Left ventricle myocardium superior (tissue), 1 donor: ENCODE data around the gene MAP2K7. TPM values are rescaled to one million over a fixed set of nuclear protein-coding genes. Genes with fewer than 3 reads are reported as not detected.
"Not testable (repeated sequence)": the region's sequence is repeated elsewhere in the genome, so short reads cannot be mapped to it uniquely, and the experiment has no call there.

Experiments
- ATAC-seq: fragments of 200-7000 bp; cut with Tn5 transposase; one replicate; pipeline ENCODE4 v1.9.1; 2020; ENCODE audit warnings: mild to moderate bottlenecking, moderate library complexity
- DNase-seq: peaks from one replicate; pipeline ENCODE4 v3.0.0-alpha.2; 2020
- intact Hi-C: fragments of 100-400 bp; cut with micrococcal nuclease; formaldehyde crosslinking; loops from one replicate; pipeline ENCODE4 v1.11.0; 2022
- total RNA-seq: library from RNA; stranded (reverse); fragmentation: NEBNext Ultra II Directional; extraction: Animal tissue kit (Norgen Biotek cat#: 25700); gene quantifications from one replicate; pipeline ENCODE4 v1.2.1, GENCODE V29; 2021
- donor health status: DM: no; HTN: yes; CAD: no; lungs with severe emphysema.

MAP2K7 gene
- total RNA-seq, 1 donor from 2014 or later: 30.4 TPM

- DNase-seq (no peak), ATAC-seq (no peak)
- intact Hi-C loops: no loop called here
These were observed 24.4 kb upstream of the MAP2K7 start for GRCh38 chr19:7879111-7879807.

DNA sequence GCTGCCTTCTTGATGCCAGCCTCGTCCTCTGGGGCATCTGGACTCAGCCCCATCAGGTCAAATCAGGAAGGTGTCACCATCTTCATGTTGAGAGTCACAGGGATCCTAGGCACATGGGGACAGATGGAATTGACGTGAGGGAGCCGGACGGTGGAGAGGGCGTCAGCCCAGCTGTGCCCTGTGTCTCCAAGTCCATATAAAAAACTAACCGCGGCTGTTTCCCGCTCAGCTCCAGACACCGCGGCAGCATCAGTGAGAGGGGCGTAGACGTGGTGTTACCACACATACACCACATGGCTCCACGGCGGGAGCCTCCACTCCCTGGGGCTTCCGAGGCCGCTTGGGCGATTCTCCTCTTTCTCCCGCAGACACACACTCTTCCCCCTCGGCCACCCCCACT lies 23.8 kb upstream of the MAP2K7 start:
- DNase-seq (no peak), ATAC-seq (no peak)
- intact Hi-C loops: no loop called here

- DNase-seq (no peak), ATAC-seq (no peak)
- intact Hi-C loops: no loop called here
These were observed 21.8 kb upstream of the MAP2K7 start for GRCh38 chr19:7881910-7882309.

- no peak for DNase-seq
- intact Hi-C loops: no loop called here
- ATAC-seq: no peak
These were observed 20.6 kb upstream of the MAP2K7 start for GRCh38 chr19:7883105-7883504.

DNA sequence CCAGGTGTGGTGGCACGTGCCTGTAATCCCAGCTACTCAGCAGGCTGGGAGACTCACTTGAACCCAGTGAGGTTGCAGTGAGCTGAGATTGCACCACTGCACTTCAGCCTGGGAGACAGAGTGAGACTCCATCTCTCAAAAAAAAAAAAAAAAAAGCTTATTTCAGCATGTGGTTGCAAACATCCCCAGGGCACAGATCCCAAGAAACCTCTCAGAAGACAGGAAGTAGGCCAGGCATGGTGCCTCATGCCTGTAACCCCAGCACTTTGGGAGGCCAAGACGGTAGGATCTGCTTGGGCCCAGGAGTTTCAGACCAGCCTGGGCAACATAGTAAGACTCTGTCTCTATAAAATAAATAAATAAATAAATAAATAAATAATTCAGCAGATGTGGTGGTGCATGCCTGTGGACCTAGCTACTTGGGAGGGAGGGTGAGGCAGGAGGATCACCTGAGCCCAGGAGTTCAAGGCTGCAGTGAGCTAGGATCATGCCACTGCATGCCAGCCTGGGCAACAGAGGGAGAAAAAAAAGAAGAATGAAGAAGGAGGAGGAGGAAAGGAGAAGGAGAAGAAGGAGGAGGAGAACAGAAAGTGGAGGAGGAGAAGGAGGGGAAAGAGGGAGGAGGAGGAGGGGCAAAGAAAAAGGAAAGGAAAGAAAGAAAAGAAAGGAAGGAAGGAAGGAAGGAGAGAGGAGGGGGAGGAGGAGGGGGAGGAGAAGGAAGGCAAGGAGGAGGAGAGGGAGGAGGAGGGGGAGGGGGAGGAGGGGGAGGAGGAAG lies 19.7 kb upstream of the MAP2K7 start:
- ATAC-seq (no peak), DNase-seq (no peak)
- intact Hi-C loops: no loop called here

DNA sequence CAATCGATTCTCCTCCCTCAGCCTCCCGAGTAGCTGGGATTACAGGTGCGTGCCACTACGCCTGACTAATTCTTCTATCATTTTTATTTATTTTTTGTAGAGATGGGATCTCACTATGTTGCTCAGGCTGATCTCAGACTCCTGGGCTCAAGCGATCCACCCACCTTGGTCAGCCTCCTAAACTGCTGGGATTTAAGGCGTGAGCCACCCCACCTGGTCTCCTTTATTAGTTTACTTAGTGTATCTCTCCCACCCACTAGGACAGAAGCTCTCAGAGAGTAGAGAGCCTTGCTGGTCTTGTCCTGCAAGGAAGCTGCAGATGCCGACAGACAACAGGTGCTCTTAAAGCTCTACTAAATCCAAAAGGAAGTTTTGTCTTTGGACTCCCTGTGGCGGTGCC lies 17.9 kb upstream of the MAP2K7 start:
- intact Hi-C loops: no loop called here

DNA sequence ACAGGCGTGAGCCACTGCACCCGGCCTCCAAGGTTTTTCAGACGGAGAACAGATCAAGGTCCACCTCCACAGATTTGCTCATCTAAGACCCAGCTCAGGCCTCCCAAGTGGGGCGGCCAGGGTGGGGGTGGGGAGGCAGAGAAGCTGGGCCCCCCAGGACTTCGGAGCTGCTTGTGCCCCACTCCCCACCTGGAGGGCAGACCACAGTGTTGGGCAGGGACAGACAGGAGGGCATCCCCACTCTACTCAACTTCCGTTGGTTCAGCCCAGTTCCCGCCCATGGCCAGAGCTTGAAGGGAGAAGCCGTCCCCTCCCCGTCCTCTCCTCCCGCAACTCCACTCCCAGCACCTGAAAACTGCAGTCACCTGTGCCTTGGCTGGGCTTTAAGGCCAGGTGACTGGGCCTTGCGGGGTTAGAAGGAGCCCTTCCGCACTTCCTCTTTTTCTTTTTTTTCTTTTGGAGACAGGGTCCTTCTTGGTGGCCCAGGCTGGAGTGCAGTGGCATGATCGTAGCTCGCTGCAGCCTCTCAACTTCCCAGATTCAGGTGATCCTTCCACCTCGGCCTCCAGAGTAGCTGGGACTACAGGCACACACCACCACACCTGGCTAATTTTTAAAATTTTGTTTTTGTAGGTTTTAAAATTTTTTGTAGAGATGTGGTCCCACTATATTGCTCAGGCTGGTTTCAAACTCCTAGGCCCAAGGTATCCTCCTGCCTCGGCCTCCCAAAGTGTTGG lies 16.1 kb upstream of the MAP2K7 start:
- no peak for ATAC-seq
- DNase-seq: no peak
- intact Hi-C loops: no loop called here

More for the DNA sequence above, 17.9 kb upstream of the MAP2K7 start:
- no peak for ATAC-seq
- DNase-seq: no peak

GRCh38 chr19:7888145-7888825 lies 15.4 kb upstream of the MAP2K7 start, which contains the start of gene LRRC8E:
Gene LRRC8E (plus strand): TSS chr19:7888510. CDS start chr19:7895604, 7,094 bp downstream.
- intact Hi-C loops: no loop called here
- peak; percentile 94 for ATAC-seq
- peak; percentile 65 for DNase-seq

GRCh38 chr19:7888826-7889217 lies 14.9 kb upstream of the MAP2K7 start:
- DNase-seq (no peak), ATAC-seq (no peak)
- intact Hi-C loops: no loop called here

- intact Hi-C loops, ATAC-seq, DNase-seq: not testable (repeated sequence)
These were observed 10.1 kb upstream of the MAP2K7 start for GRCh38 chr19:7893362-7894101.

DNA sequence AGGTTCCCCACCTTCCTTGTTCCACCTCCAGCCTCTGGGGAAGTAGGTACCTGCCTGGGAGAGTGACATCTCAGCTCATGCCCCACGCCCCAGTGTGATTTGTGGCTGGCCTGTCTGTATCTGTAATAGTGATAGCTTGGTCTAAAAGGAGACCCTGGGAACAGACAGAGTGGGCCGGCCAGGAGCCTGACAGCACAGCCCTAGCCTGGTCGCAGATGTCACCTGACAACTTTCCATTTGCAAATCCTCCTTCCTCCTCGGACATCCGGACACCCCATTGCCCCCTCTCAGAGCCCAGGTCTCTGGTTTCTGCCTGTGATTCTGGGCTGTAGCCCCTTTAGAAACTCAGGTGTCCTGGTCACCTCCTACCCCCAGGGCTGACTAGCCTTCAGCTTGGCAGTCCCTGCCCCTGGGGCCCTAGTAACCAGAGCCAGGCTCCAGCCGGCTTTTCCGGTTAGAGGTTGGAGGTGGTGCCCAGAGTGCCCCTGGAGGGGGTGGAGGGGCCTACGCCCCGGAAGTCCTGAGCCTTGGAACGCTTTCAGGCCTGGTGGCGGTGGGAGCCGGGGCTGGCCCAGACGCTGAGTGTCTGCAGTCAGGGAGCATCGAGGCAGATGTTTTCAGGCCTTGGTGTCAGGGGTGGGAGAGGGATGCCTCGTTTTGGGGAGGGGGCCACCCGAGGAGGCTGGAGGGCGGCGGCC lies 8.9 kb upstream of the MAP2K7 start:
- ATAC-seq: no peak
- no peak for DNase-seq
- intact Hi-C loops: no loop called here

DNA sequence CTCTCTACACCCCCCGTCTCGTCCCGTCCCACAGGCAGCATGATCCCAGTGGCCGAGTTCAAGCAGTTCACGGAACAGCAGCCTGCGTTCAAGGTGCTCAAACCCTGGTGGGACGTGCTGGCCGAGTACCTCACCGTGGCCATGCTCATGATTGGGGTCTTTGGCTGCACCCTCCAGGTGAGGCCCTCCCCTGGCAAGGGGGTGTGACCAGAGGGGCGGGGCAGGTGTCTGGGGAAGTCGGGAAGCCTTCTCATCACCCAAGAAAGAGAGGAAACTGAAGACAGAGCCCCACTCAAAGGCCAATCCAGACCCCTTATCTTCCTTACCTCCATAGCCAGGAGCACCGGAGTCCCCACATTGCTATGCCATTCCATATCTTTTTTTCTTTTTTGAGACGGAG lies 8.1 kb upstream of the MAP2K7 start:
- intact Hi-C loops: no loop called here
- no peak for DNase-seq
- no peak for ATAC-seq

GRCh38 chr19:7897292-7897691 lies 6.4 kb upstream of the MAP2K7 start:
- DNase-seq: no peak
- intact Hi-C loops: no loop called here
- ATAC-seq: no peak

DNA sequence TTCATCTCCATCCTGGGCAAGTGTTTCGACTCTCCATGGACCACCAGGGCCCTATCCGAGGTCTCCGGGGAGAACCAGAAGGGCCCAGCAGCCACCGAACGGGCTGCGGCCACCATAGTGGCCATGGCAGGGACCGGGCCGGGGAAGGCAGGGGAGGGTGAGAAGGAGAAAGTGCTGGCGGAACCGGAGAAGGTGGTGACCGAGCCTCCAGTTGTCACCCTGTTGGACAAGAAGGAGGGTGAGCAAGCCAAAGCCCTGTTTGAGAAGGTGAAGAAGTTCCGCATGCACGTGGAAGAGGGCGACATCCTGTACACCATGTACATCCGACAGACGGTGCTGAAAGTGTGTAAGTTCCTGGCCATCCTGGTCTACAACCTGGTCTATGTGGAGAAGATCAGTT lies 4.7 kb upstream of the MAP2K7 start:
- intact Hi-C loops: no loop called here
- ATAC-seq (no peak), DNase-seq (no peak)

DNA sequence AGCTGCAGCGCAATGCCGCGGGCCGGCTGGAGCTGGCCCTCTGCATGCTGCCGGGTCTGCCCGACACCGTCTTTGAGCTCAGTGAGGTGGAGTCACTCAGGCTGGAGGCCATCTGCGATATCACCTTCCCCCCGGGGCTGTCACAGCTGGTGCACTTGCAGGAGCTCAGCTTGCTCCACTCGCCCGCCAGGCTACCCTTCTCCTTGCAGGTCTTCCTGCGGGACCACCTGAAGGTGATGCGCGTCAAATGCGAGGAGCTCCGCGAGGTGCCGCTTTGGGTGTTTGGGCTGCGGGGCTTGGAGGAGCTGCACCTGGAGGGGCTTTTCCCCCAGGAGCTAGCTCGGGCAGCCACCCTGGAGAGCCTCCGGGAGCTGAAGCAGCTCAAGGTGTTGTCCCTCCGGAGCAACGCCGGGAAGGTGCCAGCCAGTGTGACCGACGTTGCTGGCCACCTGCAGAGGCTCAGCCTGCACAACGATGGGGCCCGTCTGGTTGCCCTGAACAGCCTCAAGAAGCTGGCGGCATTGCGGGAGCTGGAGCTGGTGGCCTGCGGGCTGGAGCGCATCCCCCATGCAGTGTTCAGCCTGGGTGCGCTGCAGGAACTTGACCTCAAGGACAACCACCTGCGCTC lies 3.8 kb upstream of the MAP2K7 start:
- DNase-seq (no peak), ATAC-seq (no peak)
- intact Hi-C loops: no loop called here

- intact Hi-C loops: no loop called here
- DNase-seq (no peak), ATAC-seq (no peak)
These were observed 3.2 kb upstream of the MAP2K7 start for GRCh38 chr19:7900401-7900870.

GRCh38 chr19:7900931-7901330 lies 2.7 kb upstream of the MAP2K7 start:
- ATAC-seq (no peak), DNase-seq (no peak)
- intact Hi-C loops: no loop called here

- no peak for DNase-seq
- ATAC-seq: no peak
- intact Hi-C loops: no loop called here
These were observed 2.3 kb upstream of the MAP2K7 start for GRCh38 chr19:7901337-7901736.
